GM12878 (cell line): ENCODE measurements around the gene NFASC. TPM values are rescaled to one million over a fixed set of nuclear protein-coding genes. Genes with fewer than 3 reads are reported as not detected.

Experiments
- EED ChIP-seq: sonication (generic); IDR thresholded peaks from 2 replicates; pipeline ENCODE4 v1.6.1; 2016; ENCODE audit warnings: antibody characterized with exemption, low read depth
- polyA plus RNA-seq, 11 experiments: library from polyadenylated mRNA; depleted of rRNA in 4 of 11; unstranded in 6 of 11; stranded (reverse) in 5 of 11; fragments of >200 nt; fragmentation: Nextera tagmentation in 4 of 11; fragmentation: Illumina TruSeq in 1 of 11; extraction: Ambion mirVana in 4 of 11; extraction: Trizol in 1 of 11; gene quantifications; 1 replicate in 1 of 11; 2 replicates in 10 of 11; pipeline versions ENCODE4 v1.2.1 to v1.2.3, GENCODE V29; 2011 to 2016; ENCODE audit warnings: inconsistent platforms in 2 of 11, missing spikeins in 2 of 11, low read depth in 1 of 11
- total RNA-seq, 4 experiments: library from RNA; depleted of rRNA in 3 of 4; stranded (reverse); fragments of >200 nt in 3 of 4; fragmentation: Illumina TruSeq in 1 of 4; extraction: Trizol in 1 of 4; gene quantifications; 2 replicates each; pipeline versions ENCODE4 v1.2.1 to v1.2.3, GENCODE V29; 2013 to 2021
- TF ChIP-seq, protein P1 (sequence below): fragments of 450-650 bp; formaldehyde crosslinking; IDR thresholded peaks from 2 replicates; pipeline ENCODE4 v1.4.0; 2022; ENCODE audit warnings: mild to moderate bottlenecking, moderate library complexity
- TF ChIP-seq, protein P2 (sequence below): fragments of 150-350 bp; IDR thresholded peaks from 2 replicates; pipeline ENCODE4 v1.6.1; 2016; ENCODE audit warnings: low read depth, low read length
- TF ChIP-seq, protein P3 (sequence below): IDR thresholded peaks from 2 replicates; pipeline ENCODE4 v1.6.1; 2012; ENCODE audit warnings: low read depth, low read length, improper control_type of control experiment

The NFASC gene
- total and polyA plus RNA-seq, 10 of the 15 experiments (the other 5 are each of a cell fraction or from before 2014, with no cell fraction given), result 0.04 to 0.31 (median 0.12) TPM; not detected in 4

DNA sequence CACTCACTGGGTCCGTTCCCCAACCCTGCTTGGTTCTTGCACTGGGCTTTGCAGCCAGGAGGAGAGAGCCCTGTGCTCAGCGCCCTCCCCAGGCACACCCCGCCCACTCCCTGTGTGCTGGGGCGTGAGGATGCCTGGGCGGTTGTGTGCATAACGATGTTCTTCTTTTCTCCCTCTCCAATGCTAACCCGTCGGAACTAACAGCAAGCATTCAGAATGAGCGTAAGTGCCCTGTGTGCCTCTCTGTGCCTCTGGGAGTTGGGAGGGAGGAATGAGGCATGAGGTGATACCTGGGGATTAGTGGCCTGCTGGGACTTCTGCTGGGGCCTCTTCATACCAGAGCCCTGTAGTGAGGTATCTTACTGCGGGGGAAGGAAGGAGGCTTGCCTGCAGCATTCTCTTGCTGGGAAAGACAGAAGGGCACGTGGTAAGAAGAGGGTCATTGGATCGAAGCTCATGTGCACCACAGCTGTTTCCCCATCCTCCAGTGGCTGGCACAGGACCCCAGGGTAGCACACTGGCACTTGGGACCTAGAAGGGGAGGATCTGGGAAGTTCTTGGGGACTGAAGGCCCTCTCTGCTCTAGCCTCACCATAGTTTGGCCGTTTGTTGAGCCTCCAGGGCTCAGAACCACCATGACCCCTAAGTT, 79.8 kb downstream of the NFASC start (continued):
- TF ChIP-seq, protein P1, sequence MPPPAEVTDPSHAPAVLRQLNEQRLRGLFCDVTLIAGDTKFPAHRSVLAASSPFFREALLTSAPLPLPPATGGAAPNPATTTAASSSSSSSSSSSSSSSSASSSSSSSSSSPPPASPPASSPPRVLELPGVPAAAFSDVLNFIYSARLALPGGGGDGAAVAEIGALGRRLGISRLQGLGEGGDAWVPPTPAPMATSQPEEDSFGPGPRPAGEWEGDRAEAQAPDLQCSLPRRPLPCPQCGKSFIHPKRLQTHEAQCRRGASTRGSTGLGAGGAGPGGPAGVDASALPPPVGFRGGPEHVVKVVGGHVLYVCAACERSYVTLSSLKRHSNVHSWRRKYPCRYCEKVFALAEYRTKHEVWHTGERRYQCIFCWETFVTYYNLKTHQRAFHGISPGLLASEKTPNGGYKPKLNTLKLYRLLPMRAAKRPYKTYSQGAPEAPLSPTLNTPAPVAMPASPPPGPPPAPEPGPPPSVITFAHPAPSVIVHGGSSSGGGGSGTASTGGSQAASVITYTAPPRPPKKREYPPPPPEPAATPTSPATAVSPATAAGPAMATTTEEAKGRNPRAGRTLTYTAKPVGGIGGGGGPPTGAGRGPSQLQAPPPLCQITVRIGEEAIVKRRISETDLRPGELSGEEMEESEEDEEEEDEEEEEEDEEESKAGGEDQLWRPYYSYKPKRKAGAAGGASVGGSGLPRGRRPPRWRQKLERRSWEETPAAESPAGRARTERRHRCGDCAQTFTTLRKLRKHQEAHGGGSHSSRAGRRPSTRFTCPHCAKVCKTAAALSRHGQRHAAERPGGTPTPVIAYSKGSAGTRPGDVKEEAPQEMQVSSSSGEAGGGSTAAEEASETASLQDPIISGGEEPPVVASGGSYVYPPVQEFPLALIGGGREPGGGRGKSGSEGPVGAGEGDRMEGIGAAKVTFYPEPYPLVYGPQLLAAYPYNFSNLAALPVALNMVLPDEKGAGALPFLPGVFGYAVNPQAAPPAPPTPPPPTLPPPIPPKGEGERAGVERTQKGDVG, result no peak
- TF ChIP-seq, protein P2, sequence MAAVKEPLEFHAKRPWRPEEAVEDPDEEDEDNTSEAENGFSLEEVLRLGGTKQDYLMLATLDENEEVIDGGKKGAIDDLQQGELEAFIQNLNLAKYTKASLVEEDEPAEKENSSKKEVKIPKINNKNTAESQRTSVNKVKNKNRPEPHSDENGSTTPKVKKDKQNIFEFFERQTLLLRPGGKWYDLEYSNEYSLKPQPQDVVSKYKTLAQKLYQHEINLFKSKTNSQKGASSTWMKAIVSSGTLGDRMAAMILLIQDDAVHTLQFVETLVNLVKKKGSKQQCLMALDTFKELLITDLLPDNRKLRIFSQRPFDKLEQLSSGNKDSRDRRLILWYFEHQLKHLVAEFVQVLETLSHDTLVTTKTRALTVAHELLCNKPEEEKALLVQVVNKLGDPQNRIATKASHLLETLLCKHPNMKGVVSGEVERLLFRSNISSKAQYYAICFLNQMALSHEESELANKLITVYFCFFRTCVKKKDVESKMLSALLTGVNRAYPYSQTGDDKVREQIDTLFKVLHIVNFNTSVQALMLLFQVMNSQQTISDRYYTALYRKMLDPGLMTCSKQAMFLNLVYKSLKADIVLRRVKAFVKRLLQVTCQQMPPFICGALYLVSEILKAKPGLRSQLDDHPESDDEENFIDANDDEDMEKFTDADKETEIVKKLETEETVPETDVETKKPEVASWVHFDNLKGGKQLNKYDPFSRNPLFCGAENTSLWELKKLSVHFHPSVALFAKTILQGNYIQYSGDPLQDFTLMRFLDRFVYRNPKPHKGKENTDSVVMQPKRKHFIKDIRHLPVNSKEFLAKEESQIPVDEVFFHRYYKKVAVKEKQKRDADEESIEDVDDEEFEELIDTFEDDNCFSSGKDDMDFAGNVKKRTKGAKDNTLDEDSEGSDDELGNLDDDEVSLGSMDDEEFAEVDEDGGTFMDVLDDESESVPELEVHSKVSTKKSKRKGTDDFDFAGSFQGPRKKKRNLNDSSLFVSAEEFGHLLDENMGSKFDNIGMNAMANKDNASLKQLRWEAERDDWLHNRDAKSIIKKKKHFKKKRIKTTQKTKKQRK, result no peak
- TF ChIP-seq, protein P3, sequence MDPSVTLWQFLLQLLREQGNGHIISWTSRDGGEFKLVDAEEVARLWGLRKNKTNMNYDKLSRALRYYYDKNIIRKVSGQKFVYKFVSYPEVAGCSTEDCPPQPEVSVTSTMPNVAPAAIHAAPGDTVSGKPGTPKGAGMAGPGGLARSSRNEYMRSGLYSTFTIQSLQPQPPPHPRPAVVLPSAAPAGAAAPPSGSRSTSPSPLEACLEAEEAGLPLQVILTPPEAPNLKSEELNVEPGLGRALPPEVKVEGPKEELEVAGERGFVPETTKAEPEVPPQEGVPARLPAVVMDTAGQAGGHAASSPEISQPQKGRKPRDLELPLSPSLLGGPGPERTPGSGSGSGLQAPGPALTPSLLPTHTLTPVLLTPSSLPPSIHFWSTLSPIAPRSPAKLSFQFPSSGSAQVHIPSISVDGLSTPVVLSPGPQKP, result no peak
- TF ChIP-seq EED, result no peak
